Neural progenitor cell (in vitro differentiated cells): ENCODE data around the gene NPC2. TPM values are rescaled to one million over a fixed set of nuclear protein-coding genes. Genes with fewer than 3 reads are reported as not detected.
A peak's percentile ranks its signal among the peaks of the same experiment; 100 is the strongest.

Experiments
- DNase-seq: peaks from one replicate; pipeline ENCODE4 v3.0.0-alpha.2; 2016; ENCODE audit warnings: low spot score
- H2AFZ ChIP-seq: fragments of 200-600 bp; sonication (generic); replicated peaks from 2 replicates; pipeline ENCODE4 v1.6.1; 2016; ENCODE audit warnings: antibody characterized with exemption
- H3F3A ChIP-seq: fragments of 200-600 bp; sonication (generic); 2 replicates; pipeline ENCODE4 v1.6.1; 2016; ENCODE audit warnings: antibody characterized with exemption, low read depth
- H3K27ac ChIP-seq: fragments of 200-600 bp; sonication (generic); 2 replicates; pipeline ENCODE4 v1.5.1; 2016; ENCODE audit warnings: mild to moderate bottlenecking
- H3K27me3 ChIP-seq: fragments of 200-600 bp; sonication (generic); 2 replicates; pipeline ENCODE4 v1.6.1; 2016; ENCODE audit warnings: mild to moderate bottlenecking, moderate library complexity
- H3K36me3 ChIP-seq: fragments of 200-600 bp; sonication (generic); 2 replicates; pipeline ENCODE4 v1.5.1; 2016
- H3K4me1 ChIP-seq: fragments of 200-600 bp; sonication (generic); 2 replicates; pipeline ENCODE4 v1.6.1; 2016; ENCODE audit warnings: mixed run types
- H3K4me2 ChIP-seq: fragments of 200-600 bp; sonication (generic); 2 replicates; pipeline ENCODE4 v1.6.1; 2016
- H3K4me3 ChIP-seq: fragments of 200-600 bp; sonication (generic); 2 replicates; pipeline ENCODE4 v1.5.1; 2016
- H3K79me2 ChIP-seq: fragments of 200-600 bp; sonication (generic); 2 replicates; pipeline ENCODE4 v1.6.1; 2016; ENCODE audit warnings: low read depth
- H3K9ac ChIP-seq: fragments of 200-600 bp; sonication (generic); 2 replicates; pipeline ENCODE4 v1.6.1; 2016
- H3K9me3 ChIP-seq: fragments of 200-600 bp; sonication (generic); 2 replicates; pipeline ENCODE4 v1.5.1; 2016; ENCODE audit warnings: low read depth
- H4K20me1 ChIP-seq: fragments of 200-600 bp; sonication (generic); 2 replicates; pipeline ENCODE4 v1.6.1; 2016; ENCODE audit warnings: low read depth
- H3K27ac Mint-ChIP-seq: 3 replicates; pipeline ENCODE4 v1.8.0; 2021; ENCODE audit warnings: mixed read lengths
- H3K27me3 Mint-ChIP-seq: 2 replicates; pipeline ENCODE4 v1.8.0; 2022; ENCODE audit warnings: low read depth, mild to moderate bottlenecking, inconsistent platforms, moderate library complexity, mixed read lengths; ENCODE audit not compliant: insufficient read depth
- H3K36me3 Mint-ChIP-seq: 3 replicates; pipeline ENCODE4 v1.8.0; 2021; ENCODE audit warnings: mixed read lengths
- H3K4me1 Mint-ChIP-seq: 3 replicates; pipeline ENCODE4 v1.8.0; 2021; ENCODE audit warnings: mixed read lengths
- H3K4me3 Mint-ChIP-seq: 3 replicates; pipeline ENCODE4 v1.8.0; 2021; ENCODE audit warnings: mild to moderate bottlenecking, moderate library complexity, mixed read lengths
- H3K9me3 Mint-ChIP-seq: 3 replicates; pipeline ENCODE4 v1.8.0; 2020; ENCODE audit warnings: mixed read lengths
- EZH2 ChIP-seq: fragments of 200-600 bp; sonication (generic); IDR thresholded peaks from 2 replicates; pipeline ENCODE4 v1.6.1; 2017; ENCODE audit warnings: antibody characterized with exemption, mild to moderate bottlenecking, moderate library complexity
- EZH2phosphoT487 ChIP-seq: fragments of 200-600 bp; sonication (generic); IDR thresholded peaks from 2 replicates; pipeline ENCODE4 v1.6.1; 2017; ENCODE audit warnings: antibody characterized with exemption
- total RNA-seq: library from RNA; depleted of rRNA; stranded (reverse); fragments of >200 nt; gene quantifications from 2 replicates; pipeline ENCODE4 v1.2.3, GENCODE V29; 2015; ENCODE audit warnings: low replicate concordance
- TF ChIP-seq, protein P1 (sequence below): fragments of 200-600 bp; sonication (generic); IDR thresholded peaks from 2 replicates; pipeline ENCODE4 v1.5.1; 2017; ENCODE audit warnings: antibody characterized with exemption, mild to moderate bottlenecking

NPC2 gene
- total RNA-seq, 1 donor from 2014 or later: 371 TPM

DNA sequence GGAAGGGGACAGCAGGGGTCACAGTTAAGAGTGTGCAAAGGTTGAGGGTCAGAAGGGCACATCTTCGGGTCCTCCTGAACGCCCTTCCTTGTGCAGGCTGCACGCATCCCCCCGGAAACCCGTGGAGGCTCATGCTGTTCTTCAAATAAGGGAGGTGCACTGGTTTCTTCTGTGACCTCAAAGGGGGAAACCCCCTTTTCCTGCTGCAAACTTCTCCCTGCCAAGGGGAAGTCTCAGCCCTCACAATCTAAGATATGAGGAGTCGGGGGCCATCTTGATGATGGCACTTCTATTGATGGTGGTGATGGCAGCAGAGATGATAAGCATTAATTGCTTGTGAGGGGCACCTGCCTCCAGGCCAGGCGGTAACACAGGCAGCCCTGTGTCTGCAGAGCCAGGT, 40.5 kb upstream of the NPC2 start:
- H4K20me1 ChIP-seq: no peaks in the 10 kb centered on the region
- no peaks in the 10 kb centered on the region for H3K9me3 Mint-ChIP-seq
- no peak for DNase-seq
- TF ChIP-seq EZH2 (no peak), EZH2phosphoT487 (no peak)
- TF ChIP-seq, protein P1, sequence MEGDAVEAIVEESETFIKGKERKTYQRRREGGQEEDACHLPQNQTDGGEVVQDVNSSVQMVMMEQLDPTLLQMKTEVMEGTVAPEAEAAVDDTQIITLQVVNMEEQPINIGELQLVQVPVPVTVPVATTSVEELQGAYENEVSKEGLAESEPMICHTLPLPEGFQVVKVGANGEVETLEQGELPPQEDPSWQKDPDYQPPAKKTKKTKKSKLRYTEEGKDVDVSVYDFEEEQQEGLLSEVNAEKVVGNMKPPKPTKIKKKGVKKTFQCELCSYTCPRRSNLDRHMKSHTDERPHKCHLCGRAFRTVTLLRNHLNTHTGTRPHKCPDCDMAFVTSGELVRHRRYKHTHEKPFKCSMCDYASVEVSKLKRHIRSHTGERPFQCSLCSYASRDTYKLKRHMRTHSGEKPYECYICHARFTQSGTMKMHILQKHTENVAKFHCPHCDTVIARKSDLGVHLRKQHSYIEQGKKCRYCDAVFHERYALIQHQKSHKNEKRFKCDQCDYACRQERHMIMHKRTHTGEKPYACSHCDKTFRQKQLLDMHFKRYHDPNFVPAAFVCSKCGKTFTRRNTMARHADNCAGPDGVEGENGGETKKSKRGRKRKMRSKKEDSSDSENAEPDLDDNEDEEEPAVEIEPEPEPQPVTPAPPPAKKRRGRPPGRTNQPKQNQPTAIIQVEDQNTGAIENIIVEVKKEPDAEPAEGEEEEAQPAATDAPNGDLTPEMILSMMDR: no peak
- no peaks in the 10 kb centered on the region for H3K27me3 ChIP-seq
- no peak overlapping the region for H3K4me3 ChIP-seq
- no peaks in the 10 kb centered on the region for H3K4me1 ChIP-seq
- no peak overlapping the region for H3K4me3 Mint-ChIP-seq
- H3F3A ChIP-seq: no peaks in the 10 kb centered on the region
- no peaks in the 10 kb centered on the region for H3K36me3 Mint-ChIP-seq
- no peaks in the 10 kb centered on the region for H3K36me3 ChIP-seq
- H3K27ac ChIP-seq: no peak overlapping the region
- H3K4me2 ChIP-seq: no peak overlapping the region
- no peak overlapping the region for H3K9ac ChIP-seq
- peaks cover 5% of the 10 kb centered on the region for H3K27me3 Mint-ChIP-seq
- H3K9me3 ChIP-seq: no peaks in the 10 kb centered on the region
- H3K27ac Mint-ChIP-seq: no peak overlapping the region
- peaks cover 4% of the 10 kb centered on the region for H3K4me1 Mint-ChIP-seq
- H2AFZ ChIP-seq: no peak overlapping the region
- no peaks in the 10 kb centered on the region for H3K79me2 ChIP-seq

DNA sequence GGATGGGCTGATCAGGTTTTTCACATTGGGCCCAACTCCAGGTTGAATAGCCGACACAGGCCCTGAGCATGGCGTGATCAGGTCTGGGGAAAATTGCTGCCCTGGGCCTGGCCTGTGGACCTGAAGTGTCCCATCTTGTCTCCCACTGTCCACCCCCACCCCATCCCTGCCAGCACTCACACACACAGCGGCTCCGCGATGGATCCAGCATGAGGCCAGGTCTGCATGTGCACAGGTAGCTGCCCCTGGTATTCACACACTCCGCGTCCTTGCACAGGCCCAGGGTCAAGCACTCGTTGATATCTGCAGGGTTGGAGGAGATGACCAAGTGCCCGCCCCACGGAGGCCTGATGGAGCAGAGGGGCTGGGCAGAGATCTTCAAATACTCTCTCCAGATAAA, 39.1 kb upstream of the NPC2 start:
- H3K79me2 ChIP-seq: no peaks in the 10 kb centered on the region
- no peak overlapping the region for H3K4me3 ChIP-seq
- no peak overlapping the region for H3K4me3 Mint-ChIP-seq
- no peaks in the 10 kb centered on the region for H3K36me3 Mint-ChIP-seq
- H4K20me1 ChIP-seq: no peaks in the 10 kb centered on the region
- no peaks in the 10 kb centered on the region for H3K27me3 ChIP-seq
- peaks cover 4% of the 10 kb centered on the region for H3K4me1 Mint-ChIP-seq
- no peak for DNase-seq
- no peaks in the 10 kb centered on the region for H3K9me3 Mint-ChIP-seq
- no peaks in the 10 kb centered on the region for H3K9me3 ChIP-seq
- H3K4me1 ChIP-seq: no peaks in the 10 kb centered on the region
- no peaks in the 10 kb centered on the region for H3K36me3 ChIP-seq
- no peak overlapping the region for H2AFZ ChIP-seq
- H3K9ac ChIP-seq: no peak overlapping the region
- H3K27ac ChIP-seq: no peak overlapping the region
- no peaks in the 10 kb centered on the region for H3F3A ChIP-seq
- TF ChIP-seq, protein P1: no peak
- TF ChIP-seq EZH2: no peak
- no peak for TF ChIP-seq EZH2phosphoT487
- H3K4me2 ChIP-seq: no peak overlapping the region
- peaks cover 5% of the 10 kb centered on the region for H3K27me3 Mint-ChIP-seq
- H3K27ac Mint-ChIP-seq: peak overlapping the region; percentile 79

DNA sequence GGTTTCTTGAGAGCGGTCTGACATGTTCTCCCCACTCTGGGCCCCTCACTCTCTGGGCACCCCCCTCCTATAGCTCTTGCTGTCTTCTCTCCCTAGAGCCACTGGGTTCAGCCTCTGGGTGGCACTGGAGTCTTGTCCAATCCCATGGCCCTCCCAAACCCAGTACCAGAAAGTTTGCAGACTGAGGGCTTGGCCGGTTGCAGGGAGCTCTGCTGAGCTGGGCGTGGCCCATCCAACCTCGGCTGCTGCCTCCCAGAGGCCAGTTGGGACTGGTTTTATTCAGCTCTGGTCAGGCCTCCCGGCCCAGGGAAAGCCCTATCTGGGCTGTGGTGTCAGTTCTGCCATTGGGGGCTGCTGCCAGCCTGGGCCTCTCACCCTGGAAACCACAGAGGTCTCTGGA, 38.4 kb upstream of the NPC2 start:
- Histone ChIP-seq H3K27ac (no peak overlapping the region), H3K4me2 (no peak overlapping the region), H3F3A (no peaks in the 10 kb centered on the region), H3K79me2 (no peaks in the 10 kb centered on the region), H3K4me1 (no peaks in the 10 kb centered on the region), H3K9ac (no peak overlapping the region), H3K27me3 (no peaks in the 10 kb centered on the region), H3K36me3 (no peaks in the 10 kb centered on the region), H3K9me3 (no peaks in the 10 kb centered on the region), H3K4me3 (no peak overlapping the region), H2AFZ (peak overlapping the region; percentile 30), H4K20me1 (no peaks in the 10 kb centered on the region)
- peaks cover 4% of the 10 kb centered on the region for H3K4me1 Mint-ChIP-seq
- H3K27ac Mint-ChIP-seq: peak overlapping the region; percentile 79
- no peaks in the 10 kb centered on the region for H3K36me3 Mint-ChIP-seq
- DNase-seq: peak; percentile 70
- peaks cover 5% of the 10 kb centered on the region for H3K27me3 Mint-ChIP-seq
- TF ChIP-seq, protein P1: peak; percentile 26
- no peak for TF ChIP-seq EZH2phosphoT487
- H3K4me3 Mint-ChIP-seq: no peak overlapping the region
- no peaks in the 10 kb centered on the region for H3K9me3 Mint-ChIP-seq

DNA sequence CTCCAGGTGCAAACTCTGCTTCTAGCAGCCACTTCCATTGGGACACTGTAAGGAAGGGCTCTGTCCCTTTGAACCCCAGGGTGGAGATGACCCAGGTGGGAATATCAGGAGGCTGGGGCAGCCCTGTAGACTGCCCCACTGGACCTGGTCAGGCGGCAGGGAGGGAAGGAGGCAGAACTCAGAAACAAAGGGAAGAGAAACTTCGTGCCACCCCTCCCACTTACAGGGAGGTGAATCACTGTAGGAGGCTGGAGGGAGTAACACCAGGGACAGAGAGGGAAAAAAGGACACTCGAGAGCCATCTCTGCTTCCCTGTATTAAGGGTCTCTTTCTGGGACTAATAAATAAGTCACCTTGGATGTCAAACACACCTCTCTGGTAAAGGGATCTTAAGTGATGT, 37.9 kb upstream of the NPC2 start:
- Histone ChIP-seq H2AFZ (no peak overlapping the region), H3K79me2 (no peaks in the 10 kb centered on the region)

More for the DNA sequence above, 37.9 kb upstream of the NPC2 start:
- Histone ChIP-seq H3F3A (no peaks in the 10 kb centered on the region), H3K27ac (no peak overlapping the region), H3K9ac (no peak overlapping the region), H3K27me3 (no peaks in the 10 kb centered on the region), H3K4me3 (no peak overlapping the region), H3K4me2 (no peak overlapping the region), H3K9me3 (no peaks in the 10 kb centered on the region), H3K4me1 (no peaks in the 10 kb centered on the region), H3K36me3 (no peaks in the 10 kb centered on the region), H4K20me1 (no peaks in the 10 kb centered on the region)
- no peak for DNase-seq
- no peaks in the 10 kb centered on the region for H3K9me3 Mint-ChIP-seq
- H3K27ac Mint-ChIP-seq: no peak overlapping the region
- H3K36me3 Mint-ChIP-seq: no peaks in the 10 kb centered on the region
- no peak overlapping the region for H3K4me3 Mint-ChIP-seq
- peaks cover 4% of the 10 kb centered on the region for H3K4me1 Mint-ChIP-seq
- H3K27me3 Mint-ChIP-seq: peaks cover 5% of the 10 kb centered on the region
- TF ChIP-seq EZH2phosphoT487: no peak
- TF ChIP-seq, protein P1: no peak
- no peak for TF ChIP-seq EZH2
